Ramos (cell line): ENCODE measurements around the gene FGFR3.
"Not testable (repeated sequence)": the region's sequence is repeated elsewhere in the genome, so short reads cannot be mapped to it uniquely, and the experiment has no call there.

Source experiments
- in situ Hi-C: fragments of 300-500 bp; cut with MboI; formaldehyde crosslinking; loops from one replicate; pipeline ENCODE4 v1.14.3; 2022; ENCODE audit warnings: low sequenced_read_pairs; ENCODE audit not compliant: unreplicated experiment

FGFR3 gene

GRCh38 chr4:1826531-1827350 is 33.6 kb downstream of the FGFR3 start:
- in situ Hi-C loops = no loop called here

DNA sequence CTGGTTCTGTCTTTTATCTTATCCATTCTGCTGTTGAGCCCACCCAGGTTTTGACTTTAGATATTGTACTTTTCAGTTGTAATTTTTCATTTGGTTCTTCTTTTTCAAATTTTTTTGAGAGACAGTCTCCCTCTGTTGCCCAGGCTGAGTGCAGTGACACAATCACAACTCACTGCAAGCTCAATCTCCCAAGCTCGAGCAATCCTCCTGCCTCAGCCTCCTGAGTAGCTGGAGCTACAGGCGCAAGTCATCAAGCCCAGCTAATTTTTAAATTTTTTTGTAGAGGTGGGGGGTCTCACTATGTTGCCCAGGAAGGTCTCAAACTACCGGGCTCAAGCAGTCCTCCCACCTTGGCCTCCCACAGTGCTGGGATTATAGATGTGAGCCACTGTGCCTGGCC is 37.1 kb downstream of the FGFR3 start:
- in situ Hi-C loops = no loop called here

DNA sequence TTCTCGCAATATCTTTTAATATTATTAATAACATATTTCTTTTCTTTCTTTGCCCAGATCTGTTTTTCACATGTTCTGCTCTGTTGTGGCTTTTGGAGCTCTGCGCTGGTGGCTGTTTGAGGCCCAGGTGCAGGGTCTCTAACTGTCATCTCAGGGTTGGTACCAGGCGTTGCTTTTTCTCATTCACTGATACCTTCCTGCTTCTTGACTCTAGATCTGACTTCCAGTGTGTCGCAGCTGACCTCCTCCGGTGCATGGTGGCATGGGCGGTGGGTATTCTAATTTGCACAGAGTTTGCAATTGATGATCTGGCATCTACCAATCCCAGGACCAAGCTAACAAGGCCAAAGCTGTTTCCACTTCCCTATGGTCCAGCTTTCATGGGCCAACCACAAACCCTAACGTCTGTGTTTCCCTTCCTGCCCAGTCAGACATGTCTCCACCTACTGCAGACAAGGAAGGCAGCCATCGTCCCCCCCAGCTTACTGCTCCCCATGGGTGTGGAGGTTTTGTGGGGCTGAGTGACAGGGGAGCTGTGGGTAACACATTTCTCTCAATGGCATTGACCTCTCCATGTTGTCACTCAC is 37.6 kb downstream of the FGFR3 start:
- in situ Hi-C loops = no loop called here

DNA sequence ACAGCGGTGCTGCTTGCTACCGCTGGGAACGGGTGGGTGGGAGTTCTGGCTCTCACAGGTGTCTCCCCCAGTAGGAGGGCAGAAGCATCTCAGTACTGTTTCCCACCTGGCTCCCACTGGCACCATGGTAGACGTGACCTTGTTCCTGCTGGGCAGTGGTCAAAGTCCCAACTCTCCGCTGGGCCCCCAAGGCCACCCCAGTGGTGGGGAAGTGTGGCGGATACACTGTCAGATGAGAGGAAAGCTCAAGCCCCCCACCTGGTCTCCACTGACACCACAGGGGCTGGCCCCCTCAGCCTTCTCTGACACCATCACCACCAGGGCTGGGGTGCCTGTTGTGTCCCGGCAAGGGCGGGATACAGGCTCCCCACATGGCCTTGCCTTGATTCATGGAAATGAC is 38.2 kb downstream of the FGFR3 start:
- in situ Hi-C loops = no loop called here

GRCh38 chr4:1832690-1833089 is 39.6 kb downstream of the FGFR3 start:
- in situ Hi-C loops = no loop called here

DNA sequence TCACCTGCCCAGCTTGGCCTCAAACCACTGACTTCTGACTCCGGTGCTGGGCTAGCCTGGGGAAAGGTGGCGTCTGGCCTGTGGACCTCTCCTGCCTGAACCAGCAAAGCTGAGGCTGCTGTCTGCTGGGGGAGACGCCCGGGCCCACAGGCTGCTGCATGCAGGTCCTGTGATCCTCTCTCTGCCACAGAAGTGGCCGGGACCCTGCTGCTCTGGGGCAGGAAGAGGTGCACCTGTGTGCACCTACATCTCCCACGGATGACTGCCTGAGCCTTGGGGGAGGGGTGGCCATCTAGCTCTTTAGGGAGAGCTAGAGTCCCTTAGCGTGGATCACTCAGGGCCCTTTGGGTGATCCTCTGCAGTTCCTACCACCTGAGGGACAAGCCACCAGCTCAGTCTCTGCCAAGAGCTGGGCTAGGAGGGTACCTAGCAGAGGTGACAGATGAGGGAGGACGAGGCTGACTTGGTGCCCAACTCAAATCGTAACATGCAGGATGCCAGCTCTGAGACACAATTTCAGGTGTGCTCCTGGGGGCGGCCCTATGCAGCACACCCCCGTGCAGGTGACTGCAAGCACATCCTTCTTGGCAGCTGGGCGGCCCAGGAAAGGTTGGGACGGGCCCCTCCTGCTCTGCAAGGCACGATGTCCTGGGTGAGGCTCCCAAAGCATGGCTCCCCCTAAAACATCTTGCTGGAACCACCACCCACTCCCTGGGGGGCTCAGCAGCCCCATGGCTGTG is 40.4 kb downstream of the FGFR3 start:
- in situ Hi-C loops = no loop called here

GRCh38 chr4:1834047-1834775 is 41.1 kb downstream of the FGFR3 start:
- in situ Hi-C loops = no loop called here

DNA sequence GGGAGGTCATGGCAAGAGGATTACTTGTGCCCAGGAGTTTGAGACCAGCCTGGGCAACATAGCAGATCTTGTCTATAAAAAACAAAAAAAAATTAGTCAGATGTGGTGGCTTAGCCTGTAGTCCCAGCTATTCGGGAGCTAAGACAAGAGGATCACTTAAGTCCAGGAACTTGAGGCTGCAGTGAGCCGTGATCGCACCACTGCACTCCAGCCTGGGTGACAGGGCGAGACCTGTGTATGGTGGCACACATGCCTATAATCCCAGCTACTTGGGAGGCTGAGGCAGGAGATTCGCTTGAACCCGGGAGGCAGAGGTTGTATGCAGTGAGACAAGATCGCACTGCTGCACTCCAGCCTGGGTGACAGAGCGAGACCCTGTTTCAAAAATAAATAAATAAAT is 42.7 kb downstream of the FGFR3 start:
- in situ Hi-C loops = not testable (repeated sequence)

DNA sequence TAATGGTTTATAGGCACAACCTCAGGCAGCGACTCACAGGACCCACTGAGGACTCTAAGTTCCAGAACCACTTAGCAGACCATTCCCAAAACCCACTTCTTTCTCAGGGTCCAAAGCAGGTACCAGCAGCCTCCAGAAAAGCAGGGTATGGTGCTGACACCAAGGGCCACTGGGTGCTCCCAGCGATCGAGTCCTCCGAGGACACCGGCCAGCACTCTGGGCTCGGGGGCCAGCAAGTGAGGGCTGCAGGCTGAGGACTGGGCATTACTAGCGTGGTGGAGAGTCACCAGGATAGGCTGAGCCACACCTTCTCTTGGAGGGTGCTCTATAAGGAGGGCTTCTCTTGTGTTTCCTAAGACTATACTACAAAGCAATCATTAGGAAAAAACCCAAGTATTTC is 43.6 kb downstream of the FGFR3 start:
- in situ Hi-C loops = no loop called here

DNA sequence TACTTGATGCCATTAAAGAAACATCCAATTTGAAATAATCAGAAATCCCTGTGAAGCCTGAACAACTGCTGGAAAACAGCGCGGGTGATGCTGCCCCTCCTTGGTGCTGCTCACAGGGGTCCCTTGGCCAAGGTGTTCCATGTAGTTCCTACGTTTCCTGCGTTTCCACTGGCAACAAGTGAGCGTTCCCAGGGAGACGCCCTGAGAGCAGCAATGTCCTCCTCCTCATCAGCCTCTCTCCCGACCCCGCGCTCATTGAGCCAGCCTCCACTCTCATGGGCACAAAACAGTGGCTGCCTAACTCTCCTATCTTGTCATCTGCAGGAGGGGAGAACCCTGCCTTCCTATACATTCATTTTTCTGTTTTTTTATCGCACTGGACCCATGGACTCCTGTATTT is 44.0 kb downstream of the FGFR3 start:
- in situ Hi-C loops = no loop called here

DNA sequence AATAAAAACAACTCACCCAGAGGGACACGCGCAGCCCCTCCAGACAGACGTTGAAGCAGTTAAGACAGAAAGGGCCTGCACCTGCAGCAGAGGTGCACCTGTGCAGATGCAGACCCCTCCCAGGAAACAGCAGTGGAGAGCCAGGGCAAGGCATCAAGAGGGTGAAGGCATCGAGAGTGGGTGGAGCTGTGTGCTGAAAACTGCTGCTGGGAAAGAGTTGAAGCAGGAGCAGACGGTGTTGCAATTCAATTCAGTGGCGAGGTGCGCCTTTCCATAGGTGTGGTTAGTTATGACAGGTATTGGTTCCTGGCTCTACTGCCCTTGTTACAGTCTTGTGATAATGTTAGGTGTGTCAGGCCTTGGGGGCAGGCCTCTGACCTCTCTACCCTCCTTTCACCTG is 46.2 kb downstream of the FGFR3 start:
- in situ Hi-C loops = no loop called here

GRCh38 chr4:1841201-1841886 is 48.3 kb downstream of the FGFR3 start:
- in situ Hi-C loops = no loop called here

- in situ Hi-C loops = no loop called here
Observed at GRCh38 chr4:1841887-1842210, 48.8 kb downstream of the FGFR3 start.

DNA sequence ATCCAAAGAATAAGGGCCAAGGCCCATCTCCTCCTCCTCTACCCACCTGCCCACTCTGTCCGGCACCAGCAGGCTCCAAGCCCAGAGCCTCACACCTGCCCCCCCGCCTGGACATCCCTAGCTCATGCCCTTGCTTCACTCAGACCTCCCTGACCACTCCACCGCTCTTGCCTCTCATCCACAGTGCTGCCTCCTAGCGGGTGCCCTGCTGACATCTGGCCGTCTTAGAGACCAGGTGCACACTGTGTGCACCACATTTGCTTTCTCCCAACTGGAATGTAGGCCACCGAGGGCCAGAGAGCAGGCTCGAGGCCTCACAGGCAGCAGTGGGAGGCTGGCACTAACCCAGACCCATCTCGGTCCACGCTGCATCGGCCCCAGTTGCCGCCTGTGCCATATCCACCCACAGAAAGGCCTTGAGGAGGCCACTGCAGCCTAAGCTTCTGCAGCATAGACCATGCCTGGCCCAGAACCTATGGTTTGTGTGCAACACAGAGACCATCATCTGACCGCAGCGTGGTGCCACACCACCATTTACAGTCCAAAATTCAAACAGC is 49.3 kb downstream of the FGFR3 start:
- in situ Hi-C loops = no loop called here

GRCh38 chr4:1842993-1843448 is 49.9 kb downstream of the FGFR3 start:
- in situ Hi-C loops = no loop called here

GRCh38 chr4:1843852-1844251 is 50.8 kb downstream of the FGFR3 start:
- in situ Hi-C loops = no loop called here

DNA sequence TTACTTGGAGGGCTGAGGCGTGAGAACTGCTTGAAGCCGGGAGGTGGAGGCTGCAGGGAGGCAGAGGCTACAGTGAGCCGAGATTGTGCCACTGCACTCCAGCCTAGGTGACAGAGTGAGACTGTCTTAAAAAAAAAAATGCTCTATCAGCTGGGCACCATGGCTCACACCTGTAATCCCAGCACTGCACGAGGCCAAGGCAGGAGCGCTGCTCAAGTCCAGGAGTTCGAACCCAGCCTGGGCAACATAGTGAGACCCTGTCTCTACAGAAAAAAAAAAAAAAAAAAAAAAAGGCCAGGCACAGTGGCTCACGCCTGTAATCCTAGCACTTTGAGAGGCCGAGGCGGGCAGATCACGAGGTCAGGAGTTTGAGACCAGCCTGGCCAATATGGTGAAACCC is 51.5 kb downstream of the FGFR3 start:
- in situ Hi-C loops = not testable (repeated sequence)

DNA sequence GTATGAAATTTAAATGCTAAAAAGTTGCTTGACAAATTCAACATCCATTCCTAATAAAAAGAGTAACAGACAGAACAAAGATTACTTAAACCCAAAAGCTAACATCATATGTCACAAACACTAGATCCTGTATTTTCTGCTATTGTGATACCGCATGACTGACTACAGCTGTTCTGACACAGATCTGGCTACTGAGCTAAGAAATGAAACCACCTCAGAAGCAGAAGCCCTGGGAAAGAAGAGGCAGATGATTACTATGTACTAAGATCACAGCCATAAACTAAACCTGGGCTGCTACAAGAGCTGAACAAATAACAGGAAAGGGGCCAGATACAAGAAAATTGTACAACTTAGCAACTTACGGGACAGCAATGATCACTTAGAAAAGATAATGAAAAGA is 53.5 kb downstream of the FGFR3 start:
- in situ Hi-C loops = no loop called here

DNA sequence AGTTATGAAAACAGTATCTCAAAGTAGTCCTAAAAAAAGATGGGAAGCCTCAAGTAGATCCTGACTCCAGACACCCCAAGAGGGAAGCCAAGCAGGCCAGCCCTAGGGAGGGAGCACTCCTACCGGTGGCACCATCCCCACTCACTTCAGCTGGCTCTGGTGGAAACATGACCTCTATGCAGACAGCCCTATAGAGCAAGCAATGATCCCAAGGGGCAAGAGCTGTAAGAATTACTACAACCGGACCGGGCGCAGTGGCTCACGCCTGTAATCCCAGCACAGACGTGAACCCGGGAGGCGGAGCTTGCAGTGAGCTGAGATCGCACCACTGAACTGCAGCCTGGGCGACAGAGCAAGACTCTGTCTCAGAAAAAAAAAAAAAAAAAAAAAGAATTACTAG is 57.2 kb downstream of the FGFR3 start:
- in situ Hi-C loops = no loop called here

DNA sequence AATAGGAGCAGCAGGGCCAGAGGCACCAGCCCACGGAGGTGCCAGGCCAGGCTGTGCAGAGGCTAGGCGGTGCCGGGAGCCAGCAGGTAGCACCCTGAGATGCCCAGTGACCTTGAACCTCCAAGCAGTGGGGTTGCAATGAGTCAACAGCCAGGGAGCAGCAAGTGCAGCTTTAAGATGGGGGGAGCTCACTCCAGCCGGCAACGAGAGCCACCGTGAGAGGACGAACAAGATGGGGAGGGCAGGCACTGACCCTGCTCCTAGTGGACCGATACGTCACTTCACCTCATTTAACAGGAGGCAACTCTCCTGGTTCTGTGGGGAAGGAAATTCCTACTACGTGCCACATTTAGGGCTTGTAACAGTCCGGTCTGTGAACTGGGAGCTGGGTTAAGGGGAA is 58.1 kb downstream of the FGFR3 start:
- in situ Hi-C loops = no loop called here
